Adipocyte (in vitro differentiated cells): ENCODE data around the gene BMPR2.
"Not testable (repeated sequence)": the region's sequence is repeated elsewhere in the genome, so short reads cannot be mapped to it uniquely, and the experiment has no call there.

Experiments
- DNase-seq: peaks from one replicate; pipeline ENCODE4 v3.0.0-alpha.2; 2015; ENCODE audit warnings: low read depth
- H3K27me3 ChIP-seq: replicated peaks from 2 replicates; pipeline ENCODE4 v1.7.0; 2013; ENCODE audit warnings: mild to moderate bottlenecking, low read length, moderate library complexity; ENCODE audit not compliant: control insufficient read depth, insufficient read depth
- H3K36me3 ChIP-seq: 2 replicates; pipeline ENCODE4 v1.7.0; 2013; ENCODE audit warnings: low read length, mild to moderate bottlenecking, moderate library complexity; ENCODE audit not compliant: control insufficient read depth, insufficient read depth, severe bottlenecking
- H3K4me1 ChIP-seq: 2 replicates; pipeline ENCODE4 v1.7.0; 2013; ENCODE audit warnings: mild to moderate bottlenecking, low read length, moderate library complexity; ENCODE audit not compliant: control insufficient read depth, insufficient read depth
- H3K4me3 ChIP-seq: 2 replicates; pipeline ENCODE4 v1.7.0; 2013; ENCODE audit warnings: mild to moderate bottlenecking, low read length, moderate library complexity
- H3K9ac ChIP-seq: 2 replicates; pipeline ENCODE4 v1.7.0; 2013; ENCODE audit warnings: mild to moderate bottlenecking, low read length, moderate library complexity
- H3K9me3 ChIP-seq: 2 replicates; pipeline ENCODE4 v1.7.0; 2013; ENCODE audit warnings: mild to moderate bottlenecking, low read length, moderate library complexity; ENCODE audit not compliant: control insufficient read depth

The BMPR2 gene

GRCh38 chr2:202497473-202497866, 121.3 kb downstream of the BMPR2 start:
- H3K9me3 ChIP-seq, H3K4me1 ChIP-seq, H3K9ac ChIP-seq, H3K27me3 ChIP-seq, DNase-seq, H3K36me3 ChIP-seq, H3K4me3 ChIP-seq: not testable (repeated sequence)

GRCh38 chr2:202499841-202500240, 123.7 kb downstream of the BMPR2 start:
- not testable (repeated sequence) for DNase-seq

DNA sequence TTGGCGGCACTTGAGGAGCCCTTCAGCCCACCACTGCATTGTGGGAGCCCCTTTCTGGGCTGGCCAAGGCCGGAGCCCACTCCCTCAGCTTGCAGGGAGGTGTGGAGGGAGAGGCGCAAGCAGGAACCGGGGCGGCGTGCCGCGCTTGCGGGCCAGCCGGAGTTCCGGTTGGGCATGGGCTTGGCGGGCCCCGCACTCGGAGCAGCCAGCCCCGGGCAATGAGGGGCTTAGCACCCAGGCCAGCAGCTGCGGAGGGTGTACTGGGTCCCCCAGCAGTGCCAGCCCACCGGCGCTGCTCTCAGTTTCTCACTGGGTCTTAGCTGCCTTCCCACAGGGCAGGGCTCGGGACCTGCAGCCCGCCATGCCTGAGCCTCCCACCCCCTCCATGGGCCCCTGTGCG, 127.1 kb downstream of the BMPR2 start:
- DNase-seq, H3K4me1 ChIP-seq, H3K27me3 ChIP-seq, H3K9me3 ChIP-seq, H3K4me3 ChIP-seq, H3K36me3 ChIP-seq, H3K9ac ChIP-seq: not testable (repeated sequence)

More at GRCh38 chr2:202499841-202500240, 123.7 kb downstream of the BMPR2 start:
- not testable (repeated sequence) for H3K9me3 ChIP-seq, H3K36me3 ChIP-seq, H3K27me3 ChIP-seq, H3K4me3 ChIP-seq, H3K9ac ChIP-seq, H3K4me1 ChIP-seq

GRCh38 chr2:202508686-202509085, 132.6 kb downstream of the BMPR2 start:
- no peaks in the 10 kb centered on the region for H3K36me3 ChIP-seq
- H3K27me3 ChIP-seq = no peaks in the 10 kb centered on the region
- H3K9ac ChIP-seq = no peak overlapping the region
- peak; percentile 31 for DNase-seq
- H3K4me3 ChIP-seq = no peak overlapping the region
- H3K4me1 ChIP-seq = peaks cover 8% of the 10 kb centered on the region
- H3K9me3 ChIP-seq = no peaks in the 10 kb centered on the region

- no peak overlapping the region for H3K4me3 ChIP-seq
- H3K9ac ChIP-seq = no peak overlapping the region
- peaks cover 8% of the 10 kb centered on the region for H3K4me1 ChIP-seq
- H3K9me3 ChIP-seq = no peaks in the 10 kb centered on the region
- H3K36me3 ChIP-seq = peaks cover 8% of the 10 kb centered on the region
- DNase-seq = peak; percentile 27
- H3K27me3 ChIP-seq = no peaks in the 10 kb centered on the region
These were observed 134.8 kb downstream of the BMPR2 start for GRCh38 chr2:202510911-202511310.

- Histone ChIP-seq H3K4me3 (no peak overlapping the region), H3K4me1 (peaks cover 8% of the 10 kb centered on the region), H3K27me3 (no peaks in the 10 kb centered on the region), H3K36me3 (peaks cover 11% of the 10 kb centered on the region), H3K9me3 (no peaks in the 10 kb centered on the region), H3K9ac (no peak overlapping the region)
- DNase-seq = no peak
These were observed 136.0 kb downstream of the BMPR2 start for GRCh38 chr2:202512176-202512575.

DNA sequence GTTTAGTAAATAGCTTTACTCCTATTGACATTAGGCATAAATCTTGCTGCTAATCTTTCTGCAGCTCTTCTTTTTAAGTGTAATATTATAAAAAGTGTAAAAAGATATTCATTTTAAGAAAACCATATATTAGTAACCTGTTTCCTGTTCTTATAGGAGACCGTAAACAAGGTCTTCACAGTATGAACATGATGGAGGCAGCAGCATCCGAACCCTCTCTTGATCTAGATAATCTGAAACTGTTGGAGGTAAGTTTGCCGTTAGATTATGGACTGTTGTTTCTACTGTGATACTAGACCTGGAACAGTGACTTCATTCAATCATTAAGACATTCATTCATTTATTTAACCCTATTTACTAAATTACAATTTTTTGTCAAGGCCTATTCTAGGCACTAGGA, 138.6 kb downstream of the BMPR2 start:
- Histone ChIP-seq H3K36me3 (peaks cover 23% of the 10 kb centered on the region), H3K27me3 (no peaks in the 10 kb centered on the region)

GRCh38 chr2:202519453-202519852, 143.3 kb downstream of the BMPR2 start:
- no peaks in the 10 kb centered on the region for H3K4me1 ChIP-seq
- no peaks in the 10 kb centered on the region for H3K9me3 ChIP-seq
- DNase-seq = no peak
- H3K4me3 ChIP-seq = no peak overlapping the region
- H3K27me3 ChIP-seq = no peaks in the 10 kb centered on the region
- peaks cover 45% of the 10 kb centered on the region for H3K36me3 ChIP-seq
- H3K9ac ChIP-seq = no peak overlapping the region

More for the DNA sequence above, 138.6 kb downstream of the BMPR2 start:
- H3K4me1 ChIP-seq = peaks cover 8% of the 10 kb centered on the region
- no peak overlapping the region for H3K4me3 ChIP-seq
- H3K9me3 ChIP-seq = no peaks in the 10 kb centered on the region
- no peak overlapping the region for H3K9ac ChIP-seq
- no peak for DNase-seq

GRCh38 chr2:202521470-202521869, 145.3 kb downstream of the BMPR2 start:
- H3K9ac ChIP-seq = no peak overlapping the region
- DNase-seq = no peak
- peaks cover 37% of the 10 kb centered on the region for H3K36me3 ChIP-seq

GRCh38 chr2:202529389-202529788, 153.3 kb downstream of the BMPR2 start:
- no peaks in the 10 kb centered on the region for H3K27me3 ChIP-seq
- peak; percentile 46 for DNase-seq
- no peaks in the 10 kb centered on the region for H3K9me3 ChIP-seq
- no peak overlapping the region for H3K9ac ChIP-seq
- H3K4me3 ChIP-seq = no peak overlapping the region
- no peaks in the 10 kb centered on the region for H3K4me1 ChIP-seq
- H3K36me3 ChIP-seq = peaks cover 15% of the 10 kb centered on the region

More at GRCh38 chr2:202521470-202521869, 145.3 kb downstream of the BMPR2 start:
- Histone ChIP-seq H3K4me1 (no peaks in the 10 kb centered on the region), H3K9me3 (no peaks in the 10 kb centered on the region), H3K4me3 (no peak overlapping the region), H3K27me3 (no peaks in the 10 kb centered on the region)

GRCh38 chr2:202530038-202530437, 153.9 kb downstream of the BMPR2 start:
- DNase-seq = no peak
- H3K27me3 ChIP-seq = no peaks in the 10 kb centered on the region
- H3K9ac ChIP-seq = no peak overlapping the region
- no peak overlapping the region for H3K4me3 ChIP-seq
- no peaks in the 10 kb centered on the region for H3K9me3 ChIP-seq
- peaks cover 15% of the 10 kb centered on the region for H3K36me3 ChIP-seq
- no peaks in the 10 kb centered on the region for H3K4me1 ChIP-seq

DNA sequence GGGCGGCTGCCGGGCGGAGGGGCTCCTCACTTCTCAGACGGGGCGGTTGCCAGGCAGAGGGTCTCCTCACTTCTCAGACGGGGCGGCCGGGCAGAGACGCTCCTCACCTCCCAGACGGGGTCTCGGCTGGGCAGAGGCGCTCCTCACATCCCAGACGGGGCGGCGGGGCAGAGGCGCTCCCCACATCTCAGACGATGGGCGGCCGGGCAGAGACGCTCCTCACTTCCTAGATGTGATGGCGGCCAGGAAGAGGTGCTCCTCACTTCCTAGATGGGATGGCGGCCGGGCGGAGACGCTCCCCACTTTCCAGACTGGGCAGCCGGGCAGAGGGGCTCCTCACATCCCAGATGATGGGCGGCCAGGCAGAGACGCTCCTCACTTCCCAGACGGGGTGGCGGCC, 159.2 kb downstream of the BMPR2 start:
- H3K9me3 ChIP-seq, H3K4me1 ChIP-seq, DNase-seq, H3K4me3 ChIP-seq, H3K27me3 ChIP-seq, H3K9ac ChIP-seq: not testable (repeated sequence)
- H3K36me3 ChIP-seq = peaks cover 14% of the 10 kb centered on the region
